K562 (cell line): ENCODE measurements around the gene ACOT13. TPM values are rescaled to one million over a fixed set of nuclear protein-coding genes. Genes with fewer than 3 reads are reported as not detected.

Source experiments
- polyA plus RNA-seq, 8 experiments: library from polyadenylated mRNA; depleted of rRNA in 4 of 8; stranded (reverse) in 5 of 8; unstranded in 3 of 8; fragments of >200 nt; fragmentation: Nextera tagmentation in 2 of 8; fragmentation: Illumina TruSeq in 1 of 8; extraction: Ambion mirVana in 2 of 8; extraction: Trizol in 1 of 8; gene quantifications; 2 replicates each; pipeline versions ENCODE4 v1.2.1 to v1.2.3, GENCODE V29; 2011 to 2014; ENCODE audit warnings: inconsistent platforms in 1 of 8, missing spikeins in 1 of 8
- total RNA-seq, 7 experiments: library from RNA; depleted of rRNA in 6 of 7; stranded (reverse); fragments of >200 nt in 6 of 7; fragmentation: Illumina TruSeq in 2 of 7; extraction: Trizol in 2 of 7; gene quantifications; 2 replicates each; pipeline versions ENCODE4 v1.2.1 to v1.2.3, GENCODE V29; 2011 to 2021; ENCODE audit warnings: low replicate concordance in 1 of 7
- TF ChIP-seq, protein P1 (sequence below), 2 experiments: fragments of 450-650 bp; formaldehyde crosslinking in 1 of 2; IDR thresholded peaks; 2 replicates each; pipeline versions ENCODE4 v1.4.0 to v1.6.1; 2014 to 2020; ENCODE audit warnings: mild to moderate bottlenecking in 2 of 2, borderline replicate concordance in 1 of 2, low read depth in 1 of 2

Gene ACOT13
- total and polyA plus RNA-seq, 9 of the 15 experiments (the other 6 are each of a cell fraction or from before 2014, with no cell fraction given): 14.1 to 129 (median 65.7) TPM

DNA sequence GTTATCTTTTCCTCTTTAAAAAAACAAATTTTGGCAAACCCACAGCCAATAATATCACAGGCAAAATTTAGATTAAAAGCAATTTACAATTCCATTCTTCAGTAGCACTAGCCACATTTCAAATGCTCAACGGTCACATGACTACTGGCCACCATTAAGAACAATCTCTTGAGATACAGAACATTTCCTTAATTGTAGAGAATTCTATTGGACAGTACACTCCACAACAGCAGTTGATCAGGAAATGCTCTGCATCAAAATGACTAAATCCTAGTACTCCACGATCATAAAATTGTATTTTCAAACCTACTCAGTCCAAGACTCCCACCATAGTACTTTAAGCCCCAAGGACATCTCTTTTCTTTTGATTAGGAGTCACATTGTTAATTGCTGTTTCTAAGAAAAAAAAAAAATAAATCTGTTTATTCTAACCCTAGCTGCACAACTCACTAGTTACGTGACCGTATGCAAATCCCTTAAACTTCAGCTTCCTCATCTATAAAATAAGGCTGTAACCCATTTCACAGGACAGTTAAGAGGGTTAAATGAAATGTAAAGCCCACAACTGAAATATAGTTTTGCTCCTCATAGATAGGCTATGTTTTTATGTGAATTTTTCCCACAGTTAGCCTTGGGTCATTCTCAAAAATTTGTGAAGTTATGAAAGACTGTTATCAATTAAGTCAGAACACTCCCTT lies 42.3 kb downstream of the ACOT13 start (continued):
- TF ChIP-seq, protein P1, sequence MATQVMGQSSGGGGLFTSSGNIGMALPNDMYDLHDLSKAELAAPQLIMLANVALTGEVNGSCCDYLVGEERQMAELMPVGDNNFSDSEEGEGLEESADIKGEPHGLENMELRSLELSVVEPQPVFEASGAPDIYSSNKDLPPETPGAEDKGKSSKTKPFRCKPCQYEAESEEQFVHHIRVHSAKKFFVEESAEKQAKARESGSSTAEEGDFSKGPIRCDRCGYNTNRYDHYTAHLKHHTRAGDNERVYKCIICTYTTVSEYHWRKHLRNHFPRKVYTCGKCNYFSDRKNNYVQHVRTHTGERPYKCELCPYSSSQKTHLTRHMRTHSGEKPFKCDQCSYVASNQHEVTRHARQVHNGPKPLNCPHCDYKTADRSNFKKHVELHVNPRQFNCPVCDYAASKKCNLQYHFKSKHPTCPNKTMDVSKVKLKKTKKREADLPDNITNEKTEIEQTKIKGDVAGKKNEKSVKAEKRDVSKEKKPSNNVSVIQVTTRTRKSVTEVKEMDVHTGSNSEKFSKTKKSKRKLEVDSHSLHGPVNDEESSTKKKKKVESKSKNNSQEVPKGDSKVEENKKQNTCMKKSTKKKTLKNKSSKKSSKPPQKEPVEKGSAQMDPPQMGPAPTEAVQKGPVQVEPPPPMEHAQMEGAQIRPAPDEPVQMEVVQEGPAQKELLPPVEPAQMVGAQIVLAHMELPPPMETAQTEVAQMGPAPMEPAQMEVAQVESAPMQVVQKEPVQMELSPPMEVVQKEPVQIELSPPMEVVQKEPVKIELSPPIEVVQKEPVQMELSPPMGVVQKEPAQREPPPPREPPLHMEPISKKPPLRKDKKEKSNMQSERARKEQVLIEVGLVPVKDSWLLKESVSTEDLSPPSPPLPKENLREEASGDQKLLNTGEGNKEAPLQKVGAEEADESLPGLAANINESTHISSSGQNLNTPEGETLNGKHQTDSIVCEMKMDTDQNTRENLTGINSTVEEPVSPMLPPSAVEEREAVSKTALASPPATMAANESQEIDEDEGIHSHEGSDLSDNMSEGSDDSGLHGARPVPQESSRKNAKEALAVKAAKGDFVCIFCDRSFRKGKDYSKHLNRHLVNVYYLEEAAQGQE (IDR thresholded peaks at IDR 0.05; ENCODE audit: borderline replicate concordance): no peak
- TF ChIP-seq, protein P1 (CRISPR knock-in tag; IDR thresholded peaks at IDR 0.05; ENCODE audit: low read depth): no peak
- TF ChIP-seq, all 486 proteins: peak for 14
